OCI-LY7 (cell line): Measurements from ENCODE around the gene UBTD2.

Experiments used
- CTCF ChIP-seq: fragments of 200-600 bp; sonication (generic); conservative IDR thresholded peaks from 2 replicates; pipeline ENCODE4 v1.5.1; 2014; ENCODE audit warnings: mild to moderate bottlenecking, antibody characterized with exemption, low read length, moderate library complexity, mixed read lengths
- EZH2phosphoT487 ChIP-seq: fragments of 200-600 bp; sonication (generic); IDR thresholded peaks from 2 replicates; pipeline ENCODE4 v1.6.1; 2018; ENCODE audit warnings: low read depth, borderline replicate concordance, mild to moderate bottlenecking, mixed run types, antibody characterized with exemption, low read length, moderate library complexity, mixed read lengths

GRCh38 chr5:172166030-172166826 is 117.3 kb downstream of the UBTD2 start:
- no peak for TF ChIP-seq CTCF
- no peak for TF ChIP-seq EZH2phosphoT487
